ENCODE measurements around the gene CD247.

Gene CD247

DNA sequence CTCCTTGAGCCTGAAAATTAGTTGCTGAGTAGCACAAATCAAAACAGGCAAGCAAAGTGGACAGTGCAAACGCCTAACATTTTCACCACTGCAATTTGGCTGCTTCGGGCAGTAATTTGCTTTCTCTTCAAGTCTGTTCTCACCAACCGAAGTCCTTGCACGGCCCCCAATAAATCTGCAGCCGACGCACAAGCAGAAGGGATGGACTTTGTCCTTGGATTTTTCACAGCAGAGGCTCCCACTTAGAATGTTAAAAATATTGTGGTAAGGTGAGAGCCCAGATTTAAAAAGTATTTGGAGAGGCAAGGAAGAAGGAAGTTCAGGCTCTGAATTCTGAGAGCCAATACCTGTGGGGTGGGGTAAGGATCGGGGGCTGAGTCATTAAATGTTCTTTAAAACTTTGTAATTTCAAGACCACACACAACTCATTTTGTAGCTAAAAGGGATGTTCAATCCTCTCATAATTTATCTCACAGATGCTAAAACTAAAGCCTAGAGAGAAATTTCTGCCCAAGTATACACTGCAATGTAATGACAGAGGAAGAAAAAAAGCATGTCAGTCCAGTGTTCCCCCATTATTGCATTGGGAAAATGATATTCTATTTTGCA is 6.2 kb downstream of the CD247 start:
- H3K4me3 ChIP-seq (ENCODE audit: low read depth, low read length): no peak overlapping the region

DNA sequence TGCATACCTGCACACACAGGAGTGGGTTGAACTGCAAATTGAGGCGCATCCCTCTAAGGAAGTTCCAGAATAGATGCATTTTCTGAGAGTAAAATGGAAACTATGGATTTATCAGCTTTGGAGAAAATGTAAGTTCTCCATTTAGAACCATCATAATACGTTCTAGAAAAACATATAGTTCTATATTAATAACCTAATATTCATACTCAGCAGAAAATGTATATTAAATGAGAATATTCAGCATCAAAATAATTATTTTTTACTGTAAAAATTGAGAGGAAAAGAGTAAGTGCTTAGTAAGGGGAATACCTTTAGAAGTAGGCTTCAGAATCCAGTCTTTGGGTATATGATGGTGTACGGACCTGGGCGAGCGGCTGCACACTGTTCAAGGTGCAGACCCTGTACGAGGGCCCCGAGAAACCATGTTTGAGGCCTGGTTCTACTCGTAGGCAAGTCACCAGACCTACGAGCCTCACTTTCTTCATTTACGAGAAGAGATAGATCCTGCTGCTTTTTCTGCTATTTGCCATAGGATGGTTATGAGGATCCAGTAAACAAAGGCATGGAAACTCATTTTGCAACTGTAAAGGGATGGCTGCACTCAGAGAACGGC is 6.8 kb downstream of the CD247 start:
- no peak overlapping the region for H3K4me3 ChIP-seq (ENCODE audit: low read depth, low read length)

DNA sequence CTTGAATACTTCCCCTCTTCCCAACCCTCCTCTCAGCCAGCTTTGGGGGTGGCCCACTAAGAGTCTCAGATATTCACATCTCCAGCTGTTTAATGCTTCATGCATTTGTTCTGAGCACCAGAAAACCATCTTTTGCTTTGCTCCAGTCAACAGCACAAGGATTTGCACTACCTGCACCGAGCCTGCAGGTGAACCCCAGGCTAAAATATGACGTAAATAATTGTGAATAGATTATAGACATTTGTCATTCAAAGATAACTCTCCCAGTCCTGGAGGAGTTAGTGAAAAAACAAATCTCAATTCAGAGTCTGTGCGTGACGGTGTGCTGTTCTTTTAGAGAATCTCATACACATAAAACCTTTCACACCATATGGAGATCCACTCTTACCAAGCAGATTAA is 7.4 kb downstream of the CD247 start:
- no peak overlapping the region for H3K4me3 ChIP-seq (ENCODE audit: low read depth, low read length)

DNA sequence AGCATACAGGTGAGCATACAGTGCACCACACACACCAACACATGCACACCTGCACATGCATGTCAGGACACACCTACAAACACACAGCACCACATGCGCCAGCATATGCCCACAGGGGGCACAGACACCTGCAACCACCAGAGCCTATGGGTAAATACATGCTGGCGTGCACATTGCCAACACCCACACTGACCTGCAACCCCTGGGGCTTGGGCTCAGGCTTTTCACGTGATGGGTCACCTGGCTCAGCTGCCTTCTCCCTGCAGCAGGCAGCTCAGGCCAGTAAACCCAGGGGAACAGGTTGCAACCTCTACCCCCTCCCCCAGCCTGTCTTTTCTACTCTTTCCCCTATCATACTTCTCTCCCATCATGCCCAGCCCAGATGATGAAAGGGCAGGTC is 8.1 kb downstream of the CD247 start:
- no peak overlapping the region for H3K4me3 ChIP-seq (ENCODE audit: low read depth, low read length)

DNA sequence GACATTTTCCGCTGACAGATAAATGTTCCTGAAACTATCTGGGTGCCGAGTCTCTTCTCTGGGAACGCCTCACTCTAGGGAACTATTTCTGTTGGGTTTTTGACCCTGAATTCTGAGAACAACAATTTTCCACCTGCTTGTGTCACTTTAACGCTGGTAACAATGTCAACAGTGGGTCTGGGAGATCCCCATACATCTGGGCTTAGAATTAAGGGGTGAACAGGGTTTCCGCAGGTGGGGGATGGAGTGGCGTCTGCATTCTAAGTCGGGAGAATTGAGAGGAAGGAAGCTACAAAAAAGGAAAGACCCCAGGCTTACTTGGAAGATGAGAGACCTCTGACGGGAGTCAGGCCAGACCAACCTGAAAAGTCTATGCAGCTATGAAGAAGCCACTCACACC is 8.7 kb downstream of the CD247 start:
- H3K4me3 ChIP-seq (ENCODE audit: low read depth, low read length): no peak overlapping the region

DNA sequence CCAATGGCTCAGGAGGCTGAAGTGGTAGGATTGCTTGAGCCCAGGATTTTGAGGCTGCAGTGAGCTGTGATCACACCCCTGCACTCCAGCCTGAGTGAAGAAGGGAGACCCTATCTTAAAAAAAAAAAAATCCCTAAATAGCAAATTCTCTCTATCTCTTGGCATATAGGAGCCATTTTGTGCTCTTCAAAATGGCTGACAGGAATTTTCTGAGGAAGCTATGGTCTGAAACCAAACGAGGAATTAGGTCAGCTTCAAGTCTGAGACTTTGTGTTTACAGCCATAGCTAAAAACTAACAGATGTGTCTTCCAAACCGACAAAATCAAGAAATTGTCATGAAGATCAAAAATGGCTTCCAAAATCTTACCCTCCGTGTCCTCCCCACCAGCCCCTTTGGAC is 10.6 kb downstream of the CD247 start:
- no peak overlapping the region for H3K4me3 ChIP-seq (ENCODE audit: low read depth, low read length)

DNA sequence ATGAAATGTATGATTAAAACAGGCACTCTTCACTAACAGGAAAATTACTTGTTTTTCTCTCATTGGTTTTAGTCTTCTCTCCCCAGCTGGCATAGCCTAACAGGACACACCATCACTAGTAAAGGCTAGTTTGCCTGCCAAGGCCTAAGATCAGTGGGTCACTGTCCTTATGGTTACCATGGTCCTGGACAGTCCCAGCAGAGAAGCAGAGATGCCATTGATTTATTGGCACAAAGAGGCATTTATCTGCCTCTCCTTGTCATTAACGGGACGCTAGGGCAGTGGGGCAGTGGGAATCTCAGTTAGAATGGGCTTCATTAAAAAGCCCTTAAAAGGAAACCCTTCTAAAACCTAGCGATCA is 13.9 kb downstream of the CD247 start:
- no peak overlapping the region for H3K4me3 ChIP-seq (ENCODE audit: low read depth, low read length)

DNA sequence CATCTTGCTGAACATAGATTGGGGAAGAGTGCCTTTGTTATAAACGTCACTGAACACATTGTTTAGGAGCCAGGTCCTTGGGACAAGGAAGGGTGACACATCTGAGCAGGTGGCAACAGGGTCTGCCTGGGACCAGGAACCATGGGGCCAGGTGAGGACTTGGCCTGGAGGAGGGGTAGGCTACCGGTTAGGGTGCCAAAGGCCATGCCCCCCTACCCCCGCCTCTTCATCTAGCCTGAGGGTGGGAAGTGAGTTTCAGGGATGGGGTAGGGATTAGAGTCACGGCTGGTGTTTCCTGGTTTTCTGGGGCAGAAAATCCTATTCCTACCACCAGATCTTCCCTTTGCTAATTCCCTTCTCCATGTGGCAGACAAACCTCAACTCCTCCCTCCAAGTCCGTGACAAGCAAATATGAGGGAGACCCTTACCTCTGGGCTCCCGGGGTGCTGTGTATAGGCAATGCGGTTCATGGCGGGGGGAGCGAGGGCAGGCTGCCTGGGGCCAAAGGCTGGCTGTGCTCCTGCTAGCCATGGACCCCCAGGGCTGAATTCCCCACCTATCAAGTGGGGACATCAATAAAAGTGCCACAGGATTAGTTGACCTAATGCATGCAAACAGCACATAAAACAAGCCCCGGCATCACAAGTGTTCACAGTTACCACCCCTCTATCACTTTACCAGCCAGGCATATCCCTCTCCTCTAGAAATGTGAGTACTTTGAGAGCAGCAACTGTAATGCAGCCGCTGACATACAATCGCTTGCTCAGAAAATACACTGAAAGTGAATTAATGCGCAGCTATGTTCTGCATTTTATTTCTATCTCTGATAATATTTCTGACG is 14.5 kb downstream of the CD247 start:
- no peak overlapping the region for H3K4me3 ChIP-seq (ENCODE audit: low read depth, low read length)

DNA sequence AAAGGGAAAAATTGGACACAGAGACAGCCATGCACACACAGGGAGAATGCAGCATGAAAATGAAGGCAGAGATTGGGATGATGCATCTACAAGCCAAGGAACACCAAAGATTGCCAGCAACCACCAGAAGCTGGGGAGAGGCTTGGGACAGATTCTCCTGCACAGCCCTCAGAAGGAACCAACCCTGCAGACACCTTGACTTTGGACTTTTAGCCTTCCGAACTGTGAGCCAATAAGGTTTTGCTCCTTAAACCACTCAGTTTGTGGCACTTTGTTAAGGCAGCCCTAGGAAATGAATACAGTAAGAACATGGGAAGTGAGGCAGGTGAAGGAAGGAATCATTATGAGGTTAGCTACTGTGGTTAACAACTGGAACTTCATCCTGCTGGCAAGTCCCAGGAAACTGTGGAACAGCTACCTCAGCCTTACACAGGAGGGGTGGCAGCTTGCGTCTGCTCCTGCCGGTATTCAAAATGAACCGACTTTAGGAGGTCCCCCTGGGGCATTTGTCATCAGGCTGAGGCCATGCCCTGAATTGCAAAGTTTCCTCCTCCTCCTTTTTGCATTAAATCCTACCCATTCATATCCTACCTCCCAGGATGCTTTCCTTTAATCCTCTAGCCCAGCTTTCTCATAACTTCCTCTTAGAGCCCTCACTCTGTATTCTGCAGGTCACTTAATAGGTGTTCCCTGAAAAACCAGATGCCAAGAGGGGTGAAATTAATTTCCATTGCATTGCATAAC is 15.4 kb downstream of the CD247 start:
- H3K4me3 ChIP-seq (ENCODE audit: low read depth, low read length): no peak overlapping the region

DNA sequence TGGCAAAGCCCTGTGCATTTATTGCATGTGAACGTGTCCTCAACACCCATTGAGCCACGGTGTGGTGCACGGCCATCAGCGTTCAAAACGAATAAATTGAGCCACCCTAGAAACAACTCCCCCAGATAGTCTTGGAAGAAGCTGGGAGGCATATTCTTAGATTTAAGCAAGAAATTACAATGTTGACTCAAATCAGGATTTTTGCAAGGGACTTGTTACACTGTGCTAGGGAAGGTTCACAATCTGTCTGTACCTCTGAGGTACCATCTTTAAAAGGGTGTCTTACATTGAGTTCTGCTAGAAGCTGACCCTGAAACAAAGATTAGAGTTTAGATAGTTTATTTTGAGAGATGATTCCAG is 16.2 kb downstream of the CD247 start:
- H3K4me3 ChIP-seq (ENCODE audit: low read depth, low read length): no peak overlapping the region

DNA sequence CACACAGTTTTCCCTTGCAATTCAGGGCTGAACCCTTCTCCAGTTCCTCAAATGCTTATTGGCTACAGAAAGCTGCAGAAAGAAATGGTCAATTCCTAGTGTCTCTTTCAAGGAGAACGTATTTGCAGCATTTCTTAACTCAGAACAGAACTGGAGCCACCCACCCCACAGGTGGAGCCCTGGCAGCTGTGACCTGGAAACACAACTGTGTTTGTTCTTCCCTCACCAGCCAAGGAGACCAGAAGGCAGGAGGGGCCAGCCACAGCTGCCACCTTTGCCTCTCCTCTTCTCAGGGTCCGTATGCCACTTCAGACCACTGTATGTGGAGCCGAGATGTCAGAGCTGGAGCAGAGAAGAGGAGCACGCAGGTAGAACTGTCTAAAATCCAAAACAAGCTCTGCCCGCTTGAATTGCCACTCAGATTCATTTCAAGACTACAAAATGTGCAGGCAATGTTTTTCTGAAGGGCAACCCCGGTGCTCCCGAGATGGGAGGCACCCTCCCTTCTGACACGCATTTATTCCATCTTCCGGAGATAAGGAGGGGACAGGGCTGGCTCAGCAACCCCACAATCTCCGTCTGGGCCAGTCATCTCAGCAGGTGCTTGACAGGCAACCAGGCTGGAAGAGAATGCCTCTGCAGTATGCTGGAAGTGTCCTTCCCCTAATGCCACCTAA is 16.7 kb downstream of the CD247 start:
- H3K4me3 ChIP-seq (ENCODE audit: low read depth, low read length): no peak overlapping the region

DNA sequence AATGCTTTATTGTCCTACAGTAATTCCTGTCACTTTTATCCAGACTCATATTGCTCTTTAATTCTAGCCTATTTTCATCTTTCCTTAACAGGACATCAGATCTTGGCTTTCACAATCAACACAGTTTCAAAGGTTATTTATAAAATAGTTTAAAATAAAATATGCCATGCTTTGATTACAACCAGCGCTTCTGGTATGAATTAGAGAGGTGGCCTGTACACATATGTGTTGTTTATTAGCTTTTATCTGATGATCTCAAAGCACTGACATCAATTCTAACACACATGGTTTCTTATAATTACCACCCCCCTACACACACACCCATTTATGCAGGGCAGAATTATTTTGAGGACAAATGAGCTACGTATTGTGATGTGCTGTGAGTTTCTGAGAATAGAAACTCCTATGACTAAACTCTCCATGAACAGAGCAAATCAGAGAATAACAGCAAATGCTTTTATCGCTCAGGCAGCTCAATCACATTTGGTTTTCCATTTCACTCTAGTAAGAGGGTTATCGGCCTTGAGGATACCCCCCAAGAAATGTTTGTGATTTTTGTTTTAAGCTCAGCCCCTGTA is 18.0 kb downstream of the CD247 start:
- H3K4me3 ChIP-seq (ENCODE audit: low read depth, low read length): no peak overlapping the region

DNA sequence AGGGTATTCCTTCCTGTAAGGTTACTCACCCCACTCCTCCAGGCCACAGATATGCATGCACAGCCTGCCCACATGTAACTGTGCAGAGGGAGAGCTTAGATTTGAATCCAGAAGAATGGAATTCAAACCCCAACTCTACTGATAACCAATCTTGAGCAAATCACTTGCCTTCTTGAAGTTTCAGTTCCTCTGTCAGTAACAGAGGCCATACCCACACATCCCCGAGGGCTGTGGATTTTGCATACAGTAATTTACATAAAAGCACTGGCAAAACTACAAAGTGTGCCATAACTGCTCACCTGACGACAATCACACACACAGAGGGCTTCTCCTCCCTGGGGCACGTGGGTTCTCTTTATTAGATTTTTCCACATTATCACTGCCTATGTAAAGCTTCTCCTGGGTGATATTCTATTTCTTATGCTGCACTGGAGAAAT is 18.6 kb downstream of the CD247 start:
- no peak overlapping the region for H3K4me3 ChIP-seq (ENCODE audit: low read depth, low read length)

DNA sequence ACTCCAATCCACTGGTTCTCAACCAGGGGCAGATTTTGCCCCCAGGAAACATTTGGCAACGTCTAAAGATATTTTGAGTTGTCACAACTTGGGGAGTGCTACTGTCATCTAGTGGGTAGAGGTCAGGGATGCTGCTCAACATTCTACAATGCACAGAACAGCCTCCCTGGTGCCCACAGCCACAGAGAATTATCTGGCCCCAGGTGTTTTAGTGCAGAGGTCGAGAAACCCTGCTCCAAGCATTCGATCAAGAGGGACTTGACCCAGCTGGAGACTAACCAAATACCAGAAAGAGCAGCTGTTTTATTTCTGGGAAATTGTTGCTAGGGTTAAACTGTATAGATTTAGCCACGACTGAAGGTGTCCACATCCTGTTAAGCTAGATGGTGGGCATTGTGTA is 19.2 kb downstream of the CD247 start:
- H3K4me3 ChIP-seq (ENCODE audit: low read depth, low read length): no peak overlapping the region

DNA sequence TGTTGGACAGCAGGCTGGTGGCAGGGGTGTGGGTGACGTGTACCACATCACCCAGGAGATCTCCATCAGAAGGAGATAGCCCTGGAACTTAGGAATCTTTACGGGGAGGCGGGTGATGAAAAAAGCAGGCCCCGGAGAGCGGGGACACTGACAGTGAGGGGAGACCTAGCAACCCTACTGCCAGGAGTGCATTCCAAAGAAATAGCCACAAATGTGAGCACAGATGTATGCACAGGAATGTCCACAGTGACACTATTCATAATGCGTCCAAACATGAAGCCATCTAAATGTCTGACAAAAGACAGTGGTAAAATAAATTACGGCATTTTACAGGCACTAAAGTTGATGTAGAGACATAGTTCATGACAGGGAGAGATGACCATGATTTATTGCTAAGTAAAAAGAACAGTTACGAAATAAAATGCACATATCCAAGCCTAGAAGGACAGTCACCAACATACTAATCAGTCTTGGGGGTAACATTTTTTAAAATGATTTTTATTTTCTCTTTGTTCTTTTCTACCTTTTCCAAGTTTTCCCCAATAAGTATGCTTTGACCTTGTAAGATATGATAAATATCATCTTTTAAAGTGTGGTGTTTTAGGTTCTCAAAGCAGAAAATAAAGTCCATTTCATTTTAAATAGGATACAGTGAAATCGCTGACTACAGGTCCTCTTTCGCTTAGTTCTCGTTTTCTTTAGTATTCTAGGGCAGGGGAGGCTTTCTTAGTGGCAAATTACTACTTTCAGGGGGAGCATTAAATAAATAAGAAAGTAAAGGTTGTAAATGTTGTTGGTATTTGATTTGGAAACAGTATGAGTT is 21.3 kb downstream of the CD247 start:
- H3K4me3 ChIP-seq (ENCODE audit: low read depth, low read length): no peak overlapping the region

DNA sequence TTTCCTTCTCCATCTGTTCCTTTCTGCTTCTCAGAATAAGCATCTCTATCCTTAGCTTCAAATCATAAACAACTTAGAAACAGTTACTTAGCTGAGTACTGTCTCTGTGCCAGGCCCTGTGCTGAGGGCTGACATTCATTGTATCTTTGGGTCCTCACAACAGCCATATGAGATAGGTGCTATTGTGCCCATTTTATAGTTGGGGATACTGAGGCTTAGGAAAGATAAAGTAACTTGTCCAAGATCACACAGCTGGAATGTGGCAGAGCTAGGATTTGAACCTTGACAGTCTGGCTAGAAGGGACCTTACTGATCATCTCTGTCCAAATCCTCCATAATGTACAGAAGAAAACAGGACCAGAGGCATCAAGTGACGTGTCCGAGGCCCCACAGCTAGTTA is 25.0 kb downstream of the CD247 start:
- no peak overlapping the region for H3K4me3 ChIP-seq (ENCODE audit: low read depth, low read length)

DNA sequence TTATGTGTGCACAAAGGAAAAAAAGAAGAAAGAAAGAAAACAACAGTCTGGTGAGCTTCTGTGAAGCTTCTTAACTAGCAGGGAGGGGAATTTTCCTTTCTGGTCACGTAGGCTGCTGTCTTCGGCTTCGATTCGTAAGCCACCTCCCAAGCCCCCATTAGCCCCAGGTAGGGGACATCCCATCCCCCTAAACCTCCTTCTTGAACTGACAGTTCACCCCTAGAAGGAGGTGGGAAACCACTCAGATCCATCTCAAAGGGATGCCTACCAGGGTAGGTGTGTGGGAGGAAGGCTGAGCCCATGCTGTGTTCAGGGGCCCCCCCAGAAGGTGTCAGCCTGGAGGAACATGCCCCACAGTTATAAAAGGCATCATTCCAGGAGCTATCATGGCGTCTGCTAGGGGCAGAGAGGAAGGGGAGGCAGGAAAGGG is 25.8 kb downstream of the CD247 start:
- H3K4me3 ChIP-seq (ENCODE audit: low read depth, low read length): no peak overlapping the region

DNA sequence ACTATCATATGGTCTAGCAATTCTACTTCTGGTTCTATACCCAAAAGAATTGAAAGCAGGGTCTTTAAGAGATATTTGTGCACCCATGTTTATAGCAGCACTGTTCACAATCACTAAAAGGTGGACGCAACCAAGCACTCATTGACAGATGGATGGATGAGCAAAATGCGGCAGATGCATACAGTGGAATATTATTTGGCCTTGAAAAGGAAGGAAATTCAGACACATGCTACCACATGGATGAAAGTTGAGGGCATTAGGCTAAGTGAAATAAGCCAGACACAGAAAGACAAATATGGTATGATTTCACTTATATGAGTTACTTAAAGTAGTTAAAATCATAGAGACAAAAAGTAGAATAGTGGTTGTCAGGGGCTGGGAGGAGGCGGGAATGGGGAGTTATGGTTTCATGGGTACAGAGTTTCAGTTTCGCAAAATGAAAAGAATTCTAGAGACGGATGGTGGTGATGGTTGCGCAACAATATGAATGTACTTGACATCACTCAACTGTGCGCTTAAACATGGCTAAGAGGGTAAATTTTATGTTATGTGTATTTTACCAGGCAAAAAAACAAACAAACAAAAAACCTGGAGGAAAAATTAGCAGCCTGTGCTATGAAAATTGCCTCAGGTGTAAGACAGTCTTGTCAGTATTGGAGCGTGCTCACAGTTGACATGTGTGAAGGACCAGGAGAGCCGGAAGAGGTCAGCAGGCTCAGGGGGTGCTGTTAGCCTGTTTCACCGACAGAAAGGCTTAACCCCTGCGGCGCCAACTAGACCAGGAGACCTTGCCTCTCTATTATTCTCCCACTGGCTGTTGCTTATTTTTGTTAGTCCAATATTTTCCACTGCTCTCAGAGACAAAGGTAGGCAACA is 26.5 kb downstream of the CD247 start:
- no peak overlapping the region for H3K4me3 ChIP-seq (ENCODE audit: low read depth, low read length)

DNA sequence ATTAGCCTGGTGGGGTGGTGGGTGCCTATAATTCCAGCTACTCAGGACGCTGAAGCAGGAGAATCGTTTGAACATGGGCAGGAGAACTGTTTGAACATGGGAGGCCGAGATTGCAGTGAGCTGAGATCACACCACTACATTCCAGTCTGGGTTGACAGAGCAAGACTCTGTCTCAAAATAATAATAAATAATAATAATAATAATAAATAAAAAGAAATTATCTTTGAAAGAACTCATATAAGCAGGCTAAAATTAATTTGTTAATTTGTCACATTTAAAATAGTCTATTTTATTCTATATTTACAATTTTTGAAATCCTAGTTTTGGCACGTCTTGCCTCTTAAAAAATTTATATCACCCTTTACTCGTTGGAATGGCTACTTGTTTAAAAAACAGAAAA is 27.6 kb downstream of the CD247 start:
- H3K4me3 ChIP-seq (ENCODE audit: low read depth, low read length): no peak overlapping the region

All from iPS-11a (cell line).